Activated T-cell treated with anti-CD3 and anti-CD28 coated beads, Interleukin-2, amount 50 U/mL, for 24 hours (primary cell): ENCODE data around the gene NEURL3.
"Not testable (repeated sequence)": the region's sequence is repeated elsewhere in the genome, so short reads cannot be mapped to it uniquely, and the experiment has no call there.

Source experiments
- DNase-seq: peaks from one replicate; pipeline ENCODE4 v3.0.0-alpha.2; 2020
- H3K27ac Mint-ChIP-seq: 2 replicates; pipeline ENCODE4 v1.8.0; 2020; ENCODE audit warnings: mild to moderate bottlenecking, mixed read lengths
- H3K27me3 Mint-ChIP-seq: 2 replicates; pipeline ENCODE4 v1.8.0; 2020; ENCODE audit warnings: mixed read lengths
- H3K36me3 Mint-ChIP-seq: 2 replicates; pipeline ENCODE4 v1.8.0; 2020; ENCODE audit warnings: low read depth, mixed read lengths
- H3K4me1 Mint-ChIP-seq: 2 replicates; pipeline ENCODE4 v1.8.0; 2020; ENCODE audit warnings: low read depth, mixed read lengths
- H3K4me3 Mint-ChIP-seq: 2 replicates; pipeline ENCODE4 v1.8.0; 2020; ENCODE audit warnings: mild to moderate bottlenecking, moderate library complexity, mixed read lengths
- H3K9me3 Mint-ChIP-seq: 2 replicates; pipeline ENCODE4 v1.8.0; 2020; ENCODE audit warnings: mixed read lengths

The NEURL3 gene, protein sequence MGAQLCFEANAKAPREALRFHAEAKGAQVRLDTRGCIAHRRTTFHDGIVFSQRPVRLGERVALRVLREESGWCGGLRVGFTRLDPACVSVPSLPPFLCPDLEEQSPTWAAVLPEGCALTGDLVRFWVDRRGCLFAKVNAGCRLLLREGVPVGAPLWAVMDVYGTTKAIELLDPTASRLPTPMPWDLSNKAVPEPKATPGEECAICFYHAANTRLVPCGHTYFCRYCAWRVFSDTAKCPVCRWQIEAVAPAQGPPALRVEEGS

GRCh38 chr2:96505231-96505889, at the start of gene NEURL3:
Gene NEURL3 (minus strand): TSS chr2:96505357. CDS start chr2:96505286, 71 bp downstream.
- no peak within 1 kb of the TSS for H3K27ac Mint-ChIP-seq
- H3K4me3 Mint-ChIP-seq: no peak within 1 kb of the TSS
- no peaks in the 10 kb centered on the region for H3K36me3 Mint-ChIP-seq

DNA sequence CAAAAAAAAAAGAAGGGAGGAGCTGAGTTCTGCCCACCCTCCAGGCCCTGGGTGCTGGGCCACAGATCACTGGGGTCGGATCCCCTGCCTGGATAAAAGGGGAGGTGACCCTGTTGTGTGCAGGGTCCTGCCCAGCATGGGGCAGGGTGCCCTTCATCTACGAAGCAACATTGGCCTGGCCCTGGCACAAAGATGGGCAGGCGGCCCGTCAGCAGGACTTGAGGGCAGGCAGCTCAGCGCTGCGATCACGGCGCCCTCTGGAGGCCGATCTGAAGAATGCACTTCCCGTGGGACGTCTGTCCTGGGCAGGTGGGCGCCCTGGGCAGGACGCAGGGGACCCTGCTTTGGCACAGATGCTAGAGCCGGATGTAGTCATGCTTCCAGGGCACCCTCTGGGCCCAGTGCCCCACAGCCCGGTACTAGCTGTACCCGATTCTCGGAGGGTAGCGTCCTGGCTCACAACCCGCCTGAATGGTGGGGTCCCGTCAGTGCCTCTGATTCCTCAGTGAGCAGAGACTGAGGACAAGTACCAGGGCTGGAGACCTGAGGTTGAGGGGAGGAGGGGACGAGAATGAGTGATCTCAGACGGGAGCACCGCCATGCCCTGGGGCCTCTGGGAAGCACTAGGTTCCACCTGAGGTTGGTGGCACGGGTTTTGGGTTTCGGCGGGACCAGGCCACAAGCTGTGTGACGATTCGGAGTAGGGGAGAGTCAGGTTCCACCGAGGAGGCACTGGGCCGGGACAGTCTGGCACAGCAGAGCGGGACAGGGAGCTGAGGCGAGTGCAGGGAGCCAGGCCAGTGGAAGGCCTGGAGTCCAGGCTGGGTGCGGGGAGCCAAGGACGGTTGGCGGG, 49.4 kb upstream of the NEURL3 start:
- H3K4me3 Mint-ChIP-seq: no peak overlapping the region
- DNase-seq: peak; percentile 83
- H3K27ac Mint-ChIP-seq: peak overlapping the region; percentile 79

More at GRCh38 chr2:96505231-96505889, at the start of gene NEURL3:
- H3K27me3 Mint-ChIP-seq: peaks cover 11% of the 10 kb centered on the region
- DNase-seq: no peak
- H3K4me1 Mint-ChIP-seq: peaks cover 27% of the 10 kb centered on the region
- H3K9me3 Mint-ChIP-seq: no peaks in the 10 kb centered on the region

GRCh38 chr2:96553957-96554292, 48.8 kb upstream of the NEURL3 start:
- not testable (repeated sequence) for H3K4me3 Mint-ChIP-seq, H3K9me3 Mint-ChIP-seq, H3K27me3 Mint-ChIP-seq, DNase-seq
- Mint-ChIP-seq H3K36me3 (peaks cover 43% of the 10 kb centered on the region), H3K27ac (peak overlapping the region; percentile 79), H3K4me1 (peaks cover 50% of the 10 kb centered on the region)

More for the DNA sequence above, 49.4 kb upstream of the NEURL3 start:
- no peaks in the 10 kb centered on the region for H3K27me3 Mint-ChIP-seq
- peaks cover 37% of the 10 kb centered on the region for H3K36me3 Mint-ChIP-seq
- H3K9me3 Mint-ChIP-seq: peaks cover 4% of the 10 kb centered on the region
- H3K4me1 Mint-ChIP-seq: peaks cover 50% of the 10 kb centered on the region

DNA sequence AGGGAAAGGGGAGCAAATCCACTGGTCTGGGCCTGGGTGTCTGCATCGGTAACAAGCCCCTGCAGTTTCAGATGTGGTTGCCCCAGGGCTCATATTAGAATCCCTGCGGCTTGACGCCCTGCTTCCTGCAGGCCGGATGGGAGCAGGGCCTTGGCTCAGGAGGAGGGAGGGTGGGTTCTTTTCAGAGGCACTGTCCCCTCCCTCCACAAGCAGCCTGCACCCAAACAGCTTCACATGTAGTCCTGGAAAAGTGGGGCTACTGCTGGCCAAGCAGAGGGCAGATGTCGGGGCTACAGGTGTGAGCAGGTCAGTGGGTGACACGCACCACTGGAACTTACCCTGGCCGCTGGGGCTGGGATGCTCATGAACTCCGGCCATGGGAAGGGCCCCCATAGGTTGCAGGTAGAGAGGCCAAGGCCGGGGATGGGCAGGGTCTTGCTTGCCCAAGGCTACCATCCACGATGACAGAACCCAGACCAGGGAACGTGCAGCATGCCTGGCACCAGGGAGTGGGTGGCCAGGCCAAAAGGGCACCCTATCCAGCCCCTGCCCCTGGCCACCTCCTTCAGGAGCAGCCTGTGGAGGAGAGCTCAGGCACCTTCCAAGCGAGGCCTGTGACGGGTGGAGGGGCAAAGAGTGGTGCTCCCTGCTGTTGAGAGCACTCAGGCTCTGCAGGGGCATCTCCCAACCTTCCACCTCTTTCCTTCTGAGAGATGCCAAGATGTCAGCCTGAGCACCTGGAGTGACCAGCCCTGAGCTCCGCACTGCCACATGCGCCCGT, 48.2 kb upstream of the NEURL3 start:
- H3K36me3 Mint-ChIP-seq: peaks cover 48% of the 10 kb centered on the region

DNA sequence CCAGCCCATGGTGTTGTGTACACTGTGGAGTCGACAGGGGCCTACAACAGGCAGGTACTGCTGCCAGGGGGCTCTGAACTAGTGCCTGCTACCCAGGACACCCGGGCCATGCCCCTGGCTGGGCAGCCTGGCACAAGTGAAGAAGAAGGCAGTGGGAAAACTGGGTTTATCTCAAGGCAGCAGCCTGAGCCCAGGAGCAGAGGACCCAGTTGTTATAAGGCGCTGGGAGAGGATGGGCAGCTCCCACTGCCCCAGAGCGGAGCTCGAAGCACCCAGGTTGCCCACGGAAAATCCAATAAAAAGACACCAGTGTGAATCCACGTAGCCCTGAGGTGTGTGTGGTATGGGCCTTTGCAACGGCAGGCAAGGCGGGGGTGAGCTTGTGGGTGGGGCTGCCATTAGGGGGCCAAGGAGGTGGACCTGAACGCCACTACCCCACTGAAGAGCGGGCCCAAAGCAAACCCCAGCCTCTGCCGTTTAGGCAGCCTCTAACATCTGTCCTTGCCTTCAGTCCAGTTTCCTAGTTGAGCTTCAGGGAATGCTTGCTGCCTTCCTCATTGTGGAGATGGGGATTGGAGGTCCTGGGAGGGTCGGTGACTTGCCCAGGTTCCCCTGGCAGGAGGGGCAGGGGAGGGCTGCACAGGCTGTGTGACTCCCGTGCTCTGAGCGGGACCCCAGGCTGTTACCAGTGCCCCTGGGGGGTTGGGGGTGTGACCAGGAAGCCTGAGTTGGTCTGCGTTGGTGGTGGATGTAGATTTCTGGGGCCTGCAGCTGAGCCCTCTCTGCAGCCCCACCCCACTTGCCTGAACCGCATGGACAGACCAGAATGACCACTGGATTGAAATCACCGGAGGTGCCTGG, 47.4 kb upstream of the NEURL3 start:
- H3K27ac Mint-ChIP-seq: no peak overlapping the region

More for the DNA sequence above, 48.2 kb upstream of the NEURL3 start:
- no peaks in the 10 kb centered on the region for H3K27me3 Mint-ChIP-seq
- peaks cover 50% of the 10 kb centered on the region for H3K4me1 Mint-ChIP-seq
- DNase-seq: peak; percentile 53
- no peak overlapping the region for H3K4me3 Mint-ChIP-seq
- H3K9me3 Mint-ChIP-seq: peaks cover 4% of the 10 kb centered on the region
- H3K27ac Mint-ChIP-seq: peak overlapping the region; percentile 79

GRCh38 chr2:96551605-96552314, 46.6 kb upstream of the NEURL3 start:
- Mint-ChIP-seq H3K4me3 (no peak overlapping the region), H3K9me3 (no peaks in the 10 kb centered on the region), H3K4me1 (peaks cover 50% of the 10 kb centered on the region), H3K27me3 (no peaks in the 10 kb centered on the region), H3K36me3 (peaks cover 61% of the 10 kb centered on the region), H3K27ac (peak overlapping the region; percentile 37)
- no peak for DNase-seq

More for the DNA sequence above, 47.4 kb upstream of the NEURL3 start:
- H3K9me3 Mint-ChIP-seq: peaks cover 4% of the 10 kb centered on the region
- H3K27me3 Mint-ChIP-seq: no peaks in the 10 kb centered on the region
- H3K36me3 Mint-ChIP-seq: peaks cover 55% of the 10 kb centered on the region
- peak; percentile 40 for DNase-seq
- H3K4me3 Mint-ChIP-seq: no peak overlapping the region
- H3K4me1 Mint-ChIP-seq: peaks cover 51% of the 10 kb centered on the region

- no peak overlapping the region for H3K27ac Mint-ChIP-seq
- peaks cover 68% of the 10 kb centered on the region for H3K36me3 Mint-ChIP-seq
- no peak for DNase-seq
- no peak overlapping the region for H3K4me3 Mint-ChIP-seq
- no peaks in the 10 kb centered on the region for H3K27me3 Mint-ChIP-seq
- H3K4me1 Mint-ChIP-seq: peaks cover 52% of the 10 kb centered on the region
- no peaks in the 10 kb centered on the region for H3K9me3 Mint-ChIP-seq
Observed at GRCh38 chr2:96550787-96551604, 45.8 kb upstream of the NEURL3 start.

- Mint-ChIP-seq H3K4me1 (peaks cover 57% of the 10 kb centered on the region), H3K27ac (peak overlapping the region; percentile 69), H3K27me3 (no peaks in the 10 kb centered on the region), H3K9me3 (no peaks in the 10 kb centered on the region), H3K36me3 (peaks cover 77% of the 10 kb centered on the region), H3K4me3 (no peak overlapping the region)
- no peak for DNase-seq
Observed at GRCh38 chr2:96549967-96550786, 45.0 kb upstream of the NEURL3 start.

DNA sequence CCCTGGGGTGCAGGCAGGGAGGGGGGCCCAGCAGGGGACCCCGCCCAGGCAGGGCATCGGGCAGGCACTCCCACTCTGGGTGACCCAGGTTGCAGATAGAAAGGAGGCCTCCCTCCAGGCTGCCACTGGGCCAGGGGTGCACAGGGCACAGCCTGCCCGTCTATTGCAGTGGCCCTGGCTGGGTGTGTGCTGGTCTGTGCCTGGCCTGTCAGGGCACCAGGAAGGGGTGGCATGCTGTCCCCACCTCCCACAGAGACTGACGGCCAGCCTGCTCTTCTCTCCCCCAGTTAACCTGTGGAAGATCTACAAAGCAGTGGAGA, 44.3 kb upstream of the NEURL3 start:
- no peak overlapping the region for H3K4me3 Mint-ChIP-seq
- peaks cover 84% of the 10 kb centered on the region for H3K36me3 Mint-ChIP-seq
- H3K27ac Mint-ChIP-seq: peak overlapping the region; percentile 69
- H3K9me3 Mint-ChIP-seq: no peaks in the 10 kb centered on the region
- H3K4me1 Mint-ChIP-seq: peaks cover 57% of the 10 kb centered on the region
- no peaks in the 10 kb centered on the region for H3K27me3 Mint-ChIP-seq
- no peak for DNase-seq

DNA sequence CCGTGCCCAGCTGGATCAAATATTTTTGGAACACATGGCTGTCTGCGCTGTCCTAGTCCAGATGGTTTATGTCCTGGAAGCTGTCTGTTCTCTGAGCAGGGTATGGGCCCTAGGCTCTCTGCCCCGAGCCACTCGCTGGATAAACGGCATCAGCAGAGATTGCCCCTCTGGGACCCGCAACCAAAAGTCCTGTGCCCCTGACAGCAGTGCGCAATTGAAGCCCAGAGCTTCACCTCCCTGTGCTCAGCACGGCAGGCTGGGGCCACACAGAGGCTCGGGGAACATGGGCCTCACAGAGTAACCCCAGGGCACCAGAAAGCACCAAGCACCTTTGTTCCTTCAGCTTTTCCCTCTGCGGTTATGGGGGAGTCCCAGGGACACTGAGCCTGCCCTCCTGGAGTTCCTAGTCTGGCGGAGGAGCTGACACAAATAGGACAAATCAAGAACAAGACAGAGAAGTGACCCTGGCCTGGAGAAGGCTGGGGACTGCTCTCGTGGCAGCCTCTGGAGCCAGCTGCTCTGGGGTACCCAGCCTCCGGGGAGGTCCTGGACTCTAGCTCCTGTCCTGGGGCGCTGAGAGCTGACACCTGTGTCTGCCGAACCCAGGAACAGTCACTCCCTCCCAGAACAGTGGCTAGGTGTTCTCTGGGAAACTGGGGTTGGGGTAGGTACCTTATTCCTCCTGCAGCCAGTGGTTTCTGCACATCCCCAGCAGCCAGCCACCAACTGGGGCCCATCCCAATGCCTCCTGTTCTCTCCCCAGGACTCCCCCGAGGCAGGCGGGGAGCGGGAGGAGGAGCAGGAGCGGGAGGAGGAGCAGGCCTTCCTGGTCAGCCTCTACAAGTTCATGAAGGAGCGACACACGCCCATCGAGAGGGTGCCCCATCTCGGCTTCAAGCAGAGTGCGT, 43.7 kb upstream of the NEURL3 start:
- Mint-ChIP-seq H3K4me3 (no peak overlapping the region), H3K9me3 (no peaks in the 10 kb centered on the region), H3K27ac (peak overlapping the region; percentile 59), H3K27me3 (no peaks in the 10 kb centered on the region), H3K36me3 (peaks cover 90% of the 10 kb centered on the region), H3K4me1 (peaks cover 57% of the 10 kb centered on the region)
- no peak for DNase-seq

GRCh38 chr2:96547731-96548171, 42.6 kb upstream of the NEURL3 start:
- Mint-ChIP-seq H3K27ac (peak overlapping the region; percentile 78), H3K27me3 (no peaks in the 10 kb centered on the region), H3K36me3 (peaks cover 94% of the 10 kb centered on the region), H3K4me3 (no peak overlapping the region), H3K9me3 (no peaks in the 10 kb centered on the region), H3K4me1 (peaks cover 57% of the 10 kb centered on the region)
- no peak for DNase-seq
